GM23338 (cell line): ENCODE results near the gene POLD2.
A peak's percentile ranks its signal among the peaks of the same experiment; 100 is the strongest.

ENCODE experiments used
- CREB1 ChIP-seq: fragments of 250-450 bp; sonication (Bioruptor Pico); IDR thresholded peaks from 2 replicates; pipeline ENCODE4 v1.5.0; 2020; ENCODE audit warnings: low read depth, mild to moderate bottlenecking, moderate library complexity
- CTCF ChIP-seq, 2 experiments: fragments of 200-600 bp in 1 of 2; sonication (generic) in 1 of 2; conservative IDR thresholded peaks; 2 replicates each; pipeline versions ENCODE4 v1.5.1 to v1.6.1; 2016 to 2017; ENCODE audit warnings: antibody characterized with exemption in 2 of 2, low read depth in 2 of 2, mild to moderate bottlenecking in 2 of 2, moderate library complexity in 1 of 2
- EZH2 ChIP-seq: fragments of 200-600 bp; sonication (generic); IDR thresholded peaks from one replicate; pipeline ENCODE4 v1.8.0; 2017; ENCODE audit warnings: antibody characterized with exemption, mild to moderate bottlenecking, low read depth; ENCODE audit not compliant: unreplicated experiment
- EZH2phosphoT487 ChIP-seq: fragments of 200-600 bp; sonication (generic); IDR thresholded peaks from one replicate; pipeline ENCODE4 v1.8.1; 2018; ENCODE audit warnings: antibody characterized with exemption; ENCODE audit not compliant: unreplicated experiment
- JUNB ChIP-seq: IDR thresholded peaks from one replicate; pipeline ENCODE4 v1.6.1; 2016; ENCODE audit warnings: antibody characterized with exemption; ENCODE audit not compliant: unreplicated experiment
- NANOG ChIP-seq: IDR thresholded peaks from 2 replicates; pipeline ENCODE4 v1.6.1; 2016; ENCODE audit warnings: antibody characterized with exemption, borderline replicate concordance
- POLR2AphosphoS5 ChIP-seq: IDR thresholded peaks from 2 replicates; pipeline ENCODE4 v1.6.1; 2016; ENCODE audit warnings: antibody characterized with exemption, low read depth
- REST ChIP-seq: IDR thresholded peaks from one replicate; pipeline ENCODE4 v1.6.1; 2018; ENCODE audit warnings: antibody characterized with exemption; ENCODE audit not compliant: unreplicated experiment

- no peak for TF ChIP-seq CTCF (conservative IDR thresholded peaks at IDR 0.05; ENCODE audit: low read depth in 2 of 2)
- TF ChIP-seq EZH2, result no peak
- peak; percentile 74 for TF ChIP-seq POLR2AphosphoS5
- peak; percentile 57 for TF ChIP-seq CREB1
- no peak for TF ChIP-seq EZH2phosphoT487
- TF ChIP-seq NANOG, result no peak
- no peak for TF ChIP-seq REST
- no peak for TF ChIP-seq JUNB
Observed at GRCh38 chr7:44123190-44124003, at the start of gene POLD2.
